C4-2B (cell line): ENCODE data around the gene ALAS1.

ENCODE experiments used
- CTCF ChIP-seq: fragments of 450-650 bp; conservative IDR thresholded peaks from 2 replicates; pipeline ENCODE4 v1.5.1; 2017; ENCODE audit warnings: mild to moderate bottlenecking
- ZFX ChIP-seq: fragments of 450-650 bp; IDR thresholded peaks from 2 replicates; pipeline ENCODE4 v1.6.1; 2017

GRCh38 chr3:52150357-52150756 lies 47.6 kb upstream of the ALAS1 start:
- TF ChIP-seq CTCF, result no peak
- no peak for TF ChIP-seq ZFX
